Neural cell (in vitro differentiated cells): ENCODE data around the gene CLCN1. TPM values are rescaled to one million over a fixed set of nuclear protein-coding genes. Genes with fewer than 3 reads are reported as not detected.

Source experiments
- H2AFZ ChIP-seq: fragments of 200-600, 300-800 bp; sonication (generic), shearing (Covaris generic); 2 replicates; pipeline ENCODE4 v1.6.0; 2014; ENCODE audit warnings: low read depth, mild to moderate bottlenecking, antibody characterized with exemption, low read length, moderate library complexity
- H3F3A ChIP-seq: fragments of 200-600 bp; shearing (Covaris generic); 2 replicates; pipeline ENCODE4 v1.6.1; 2016; ENCODE audit warnings: mild to moderate bottlenecking, moderate library complexity, mixed read lengths, antibody characterized with exemption, low read length; ENCODE audit not compliant: insufficient read depth, poor library complexity, severe bottlenecking
- H3K27ac ChIP-seq: fragments of 200-600, 300-800 bp; sonication (generic), shearing (Covaris generic); 2 replicates; pipeline ENCODE4 v1.5.1; 2014; ENCODE audit warnings: mild to moderate bottlenecking, low read length, moderate library complexity
- H3K27me3 ChIP-seq: fragments of 300-800, 200-600 bp; sonication (generic), shearing (Covaris generic); 2 replicates; pipeline ENCODE4 v1.6.0; 2014; ENCODE audit warnings: mild to moderate bottlenecking, low read depth, low read length, moderate library complexity; ENCODE audit not compliant: insufficient read depth
- H3K36me3 ChIP-seq: fragments of 300-800, 200-600 bp; sonication (generic), shearing (Covaris generic); 2 replicates; pipeline ENCODE4 v1.5.1; 2014; ENCODE audit warnings: mild to moderate bottlenecking, antibody characterized with exemption, low read length, moderate library complexity; ENCODE audit not compliant: insufficient read depth
- H3K4me2 ChIP-seq: fragments of 300-800, 200-600 bp; sonication (generic), shearing (Covaris generic); 2 replicates; pipeline ENCODE4 v1.6.0; 2014; ENCODE audit warnings: mild to moderate bottlenecking, low read length
- H3K4me3 ChIP-seq: fragments of 300-800, 200-600 bp; sonication (generic), shearing (Covaris generic); 2 replicates; pipeline ENCODE4 v1.5.1; 2014; ENCODE audit warnings: mild to moderate bottlenecking, low read length, moderate library complexity
- H3K79me2 ChIP-seq: fragments of 200-600 bp; shearing (Covaris generic); replicated peaks from 2 replicates; pipeline ENCODE4 v1.6.0; 2014; ENCODE audit warnings: mild to moderate bottlenecking, low read length, moderate library complexity; ENCODE audit not compliant: insufficient read depth
- H3K9ac ChIP-seq: fragments of 300-800, 200-600 bp; sonication (generic), shearing (Covaris generic); 2 replicates; pipeline ENCODE4 v1.6.1; 2016; ENCODE audit warnings: mild to moderate bottlenecking, low read length, mixed read lengths
- H3K9me2 ChIP-seq: fragments of 200-600 bp; shearing (Covaris generic); 2 replicates; pipeline ENCODE4 v1.6.1; 2016; ENCODE audit warnings: mild to moderate bottlenecking, low read length, mixed read lengths; ENCODE audit not compliant: insufficient read depth
- H3K9me3 ChIP-seq: fragments of 200-600, 300-800 bp; sonication (generic), shearing (Covaris generic); 2 replicates; pipeline ENCODE4 v1.6.1; 2016; ENCODE audit warnings: mild to moderate bottlenecking, mixed run types, low read length, moderate library complexity, mixed read lengths
- H4K20me1 ChIP-seq: fragments of 200-600 bp; shearing (Covaris generic); 2 replicates; pipeline ENCODE4 v1.6.1; 2016; ENCODE audit warnings: mild to moderate bottlenecking, mixed run types; ENCODE audit not compliant: insufficient read depth
- EP300 ChIP-seq: fragments of 450-650 bp; conservative IDR thresholded peaks from 2 replicates; pipeline ENCODE4 v1.6.1; 2014; ENCODE audit warnings: antibody characterized with exemption, mild to moderate bottlenecking, moderate library complexity; ENCODE audit not compliant: poor library complexity, severe bottlenecking
- EZH2 ChIP-seq: fragments of 200-600, 300-800 bp; shearing (Covaris generic), sonication (generic); IDR thresholded peaks from 2 replicates; pipeline ENCODE4 v1.6.1; 2014; ENCODE audit warnings: antibody characterized with exemption, low read length, borderline replicate concordance, mild to moderate bottlenecking; ENCODE audit not compliant: insufficient read depth, poor library complexity, severe bottlenecking
- MXI1 ChIP-seq: fragments of 450-650 bp; conservative IDR thresholded peaks from 2 replicates; pipeline ENCODE4 v1.6.1; 2014; ENCODE audit warnings: antibody characterized with exemption, mild to moderate bottlenecking; ENCODE audit not compliant: poor library complexity, severe bottlenecking
- POLR2AphosphoS5 ChIP-seq: IDR thresholded peaks from 2 replicates; pipeline ENCODE4 v1.6.1; 2012
- RAD21 ChIP-seq: fragments of 450-650 bp; conservative IDR thresholded peaks from 2 replicates; pipeline ENCODE4 v1.6.1; 2014; ENCODE audit warnings: antibody characterized with exemption, mild to moderate bottlenecking, moderate library complexity
- SMC3 ChIP-seq: fragments of 450-650 bp; conservative IDR thresholded peaks from 2 replicates; pipeline ENCODE4 v1.6.1; 2014; ENCODE audit warnings: antibody characterized with exemption, mild to moderate bottlenecking, moderate library complexity; ENCODE audit not compliant: poor library complexity
- TAF1 ChIP-seq: IDR thresholded peaks from 2 replicates; pipeline ENCODE4 v1.6.1; 2012; ENCODE audit warnings: low read depth
- polyA plus RNA-seq: library from polyadenylated mRNA; depleted of rRNA; stranded (reverse); fragments of >200 nt; gene quantifications from 2 replicates; pipeline ENCODE4 v1.2.3, GENCODE V29; 2014
- TF ChIP-seq, protein P1 (sequence below): fragments of 450-650 bp; IDR thresholded peaks from 2 replicates; pipeline ENCODE4 v1.5.1; 2014; ENCODE audit warnings: antibody characterized with exemption, mild to moderate bottlenecking, moderate library complexity; ENCODE audit not compliant: poor library complexity, severe bottlenecking
- TF ChIP-seq, protein P2 (sequence below): IDR thresholded peaks from 2 replicates; pipeline ENCODE4 v1.6.1; 2012; ENCODE audit warnings: borderline replicate concordance

Gene CLCN1
- polyA plus RNA-seq, 1 donor from 2014 or later: not detected

DNA sequence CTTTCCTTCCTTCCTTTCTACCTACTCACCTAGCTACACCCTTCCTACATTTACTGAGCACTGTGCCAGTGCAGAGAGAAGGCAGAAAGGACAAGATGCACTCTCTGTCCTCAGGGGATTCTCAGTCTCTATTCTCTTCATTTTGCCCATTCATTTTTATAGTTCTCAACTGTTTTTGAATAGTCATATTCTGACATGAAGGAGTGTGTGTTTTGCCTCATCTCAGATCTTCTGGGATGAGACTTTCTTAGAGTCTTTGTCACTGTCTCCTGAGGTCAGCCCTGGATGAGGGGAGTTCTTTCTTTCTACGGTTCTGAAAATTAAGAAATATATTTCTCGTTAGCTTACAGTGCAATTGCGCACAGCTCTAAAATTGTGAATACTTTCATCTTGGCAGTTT, 21.3 kb downstream of the CLCN1 start:
- no peak overlapping the region for H3K9ac ChIP-seq
- no peak overlapping the region for H3K27ac ChIP-seq
- H3K4me2 ChIP-seq: no peak overlapping the region
- no peak overlapping the region for H3K4me3 ChIP-seq
- H3K36me3 ChIP-seq: no peaks in the 10 kb centered on the region
- no peaks in the 10 kb centered on the region for H4K20me1 ChIP-seq
- no peak for TF ChIP-seq SMC3
- no peak for TF ChIP-seq MXI1
- no peak for TF ChIP-seq EZH2
- TF ChIP-seq RAD21: no peak
- no peak for TF ChIP-seq TAF1
- no peak for TF ChIP-seq EP300
- TF ChIP-seq, protein P1, sequence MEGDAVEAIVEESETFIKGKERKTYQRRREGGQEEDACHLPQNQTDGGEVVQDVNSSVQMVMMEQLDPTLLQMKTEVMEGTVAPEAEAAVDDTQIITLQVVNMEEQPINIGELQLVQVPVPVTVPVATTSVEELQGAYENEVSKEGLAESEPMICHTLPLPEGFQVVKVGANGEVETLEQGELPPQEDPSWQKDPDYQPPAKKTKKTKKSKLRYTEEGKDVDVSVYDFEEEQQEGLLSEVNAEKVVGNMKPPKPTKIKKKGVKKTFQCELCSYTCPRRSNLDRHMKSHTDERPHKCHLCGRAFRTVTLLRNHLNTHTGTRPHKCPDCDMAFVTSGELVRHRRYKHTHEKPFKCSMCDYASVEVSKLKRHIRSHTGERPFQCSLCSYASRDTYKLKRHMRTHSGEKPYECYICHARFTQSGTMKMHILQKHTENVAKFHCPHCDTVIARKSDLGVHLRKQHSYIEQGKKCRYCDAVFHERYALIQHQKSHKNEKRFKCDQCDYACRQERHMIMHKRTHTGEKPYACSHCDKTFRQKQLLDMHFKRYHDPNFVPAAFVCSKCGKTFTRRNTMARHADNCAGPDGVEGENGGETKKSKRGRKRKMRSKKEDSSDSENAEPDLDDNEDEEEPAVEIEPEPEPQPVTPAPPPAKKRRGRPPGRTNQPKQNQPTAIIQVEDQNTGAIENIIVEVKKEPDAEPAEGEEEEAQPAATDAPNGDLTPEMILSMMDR: no peak
- TF ChIP-seq, protein P2, sequence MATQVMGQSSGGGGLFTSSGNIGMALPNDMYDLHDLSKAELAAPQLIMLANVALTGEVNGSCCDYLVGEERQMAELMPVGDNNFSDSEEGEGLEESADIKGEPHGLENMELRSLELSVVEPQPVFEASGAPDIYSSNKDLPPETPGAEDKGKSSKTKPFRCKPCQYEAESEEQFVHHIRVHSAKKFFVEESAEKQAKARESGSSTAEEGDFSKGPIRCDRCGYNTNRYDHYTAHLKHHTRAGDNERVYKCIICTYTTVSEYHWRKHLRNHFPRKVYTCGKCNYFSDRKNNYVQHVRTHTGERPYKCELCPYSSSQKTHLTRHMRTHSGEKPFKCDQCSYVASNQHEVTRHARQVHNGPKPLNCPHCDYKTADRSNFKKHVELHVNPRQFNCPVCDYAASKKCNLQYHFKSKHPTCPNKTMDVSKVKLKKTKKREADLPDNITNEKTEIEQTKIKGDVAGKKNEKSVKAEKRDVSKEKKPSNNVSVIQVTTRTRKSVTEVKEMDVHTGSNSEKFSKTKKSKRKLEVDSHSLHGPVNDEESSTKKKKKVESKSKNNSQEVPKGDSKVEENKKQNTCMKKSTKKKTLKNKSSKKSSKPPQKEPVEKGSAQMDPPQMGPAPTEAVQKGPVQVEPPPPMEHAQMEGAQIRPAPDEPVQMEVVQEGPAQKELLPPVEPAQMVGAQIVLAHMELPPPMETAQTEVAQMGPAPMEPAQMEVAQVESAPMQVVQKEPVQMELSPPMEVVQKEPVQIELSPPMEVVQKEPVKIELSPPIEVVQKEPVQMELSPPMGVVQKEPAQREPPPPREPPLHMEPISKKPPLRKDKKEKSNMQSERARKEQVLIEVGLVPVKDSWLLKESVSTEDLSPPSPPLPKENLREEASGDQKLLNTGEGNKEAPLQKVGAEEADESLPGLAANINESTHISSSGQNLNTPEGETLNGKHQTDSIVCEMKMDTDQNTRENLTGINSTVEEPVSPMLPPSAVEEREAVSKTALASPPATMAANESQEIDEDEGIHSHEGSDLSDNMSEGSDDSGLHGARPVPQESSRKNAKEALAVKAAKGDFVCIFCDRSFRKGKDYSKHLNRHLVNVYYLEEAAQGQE: no peak
- TF ChIP-seq POLR2AphosphoS5: no peak
- H3K27me3 ChIP-seq: no peaks in the 10 kb centered on the region
- no peaks in the 10 kb centered on the region for H3K9me2 ChIP-seq
- no peaks in the 10 kb centered on the region for H3K9me3 ChIP-seq
- H3F3A ChIP-seq: no peaks in the 10 kb centered on the region
- H2AFZ ChIP-seq: no peak overlapping the region
- H3K79me2 ChIP-seq: no peaks in the 10 kb centered on the region

DNA sequence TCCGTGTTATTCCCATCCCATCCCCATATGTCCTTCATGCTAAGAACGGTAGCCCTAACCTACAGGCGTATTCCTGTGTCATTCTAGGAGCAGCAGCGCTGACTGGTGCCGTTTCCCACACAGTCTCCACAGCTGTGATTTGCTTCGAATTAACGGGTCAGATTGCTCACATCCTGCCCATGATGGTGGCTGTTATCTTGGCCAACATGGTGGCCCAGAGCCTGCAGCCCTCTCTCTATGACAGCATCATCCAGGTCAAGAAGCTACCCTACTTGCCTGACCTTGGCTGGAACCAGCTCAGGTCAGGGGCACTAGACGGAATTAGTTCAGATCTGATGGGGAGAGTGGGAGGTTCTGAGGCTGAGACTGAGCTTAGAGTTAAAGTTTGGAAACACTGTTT, 25.9 kb downstream of the CLCN1 start:
- TF ChIP-seq POLR2AphosphoS5: no peak
- no peak for TF ChIP-seq EZH2
- no peak for TF ChIP-seq SMC3

DNA sequence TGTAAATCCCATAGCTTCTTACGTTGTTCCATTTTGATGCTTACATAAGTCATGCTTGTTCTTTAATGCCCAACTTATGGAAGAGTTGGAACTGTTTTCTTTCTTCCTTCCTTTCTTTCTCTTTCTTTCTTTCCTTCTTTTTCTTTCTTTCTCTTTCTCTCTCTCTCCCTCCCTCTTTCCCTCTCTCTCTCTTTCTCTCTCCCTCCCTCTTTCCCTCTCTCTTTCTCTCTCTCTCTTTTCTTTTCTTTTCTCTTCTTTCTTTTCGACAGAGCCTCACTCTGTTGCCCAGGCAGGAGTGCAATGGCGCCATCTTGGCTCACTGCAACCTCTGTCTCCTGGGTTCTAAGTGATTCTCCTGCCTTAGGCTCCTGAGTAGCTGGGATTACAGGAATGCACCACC, 27.7 kb downstream of the CLCN1 start:
- H3K9ac ChIP-seq: no peak overlapping the region
- H2AFZ ChIP-seq: no peak overlapping the region
- TF ChIP-seq, protein P1: no peak
- no peak for TF ChIP-seq SMC3
- no peak for TF ChIP-seq EZH2
- TF ChIP-seq, protein P2: no peak
- TF ChIP-seq EP300: no peak
- no peak for TF ChIP-seq TAF1
- TF ChIP-seq RAD21: no peak
- TF ChIP-seq MXI1: no peak
- TF ChIP-seq POLR2AphosphoS5: no peak
- no peaks in the 10 kb centered on the region for H3F3A ChIP-seq
- H3K4me2 ChIP-seq: no peak overlapping the region
- H3K27me3 ChIP-seq: peaks cover 6% of the 10 kb centered on the region
- H3K27ac ChIP-seq: no peak overlapping the region
- H4K20me1 ChIP-seq: no peaks in the 10 kb centered on the region
- H3K79me2 ChIP-seq: no peaks in the 10 kb centered on the region
- no peaks in the 10 kb centered on the region for H3K36me3 ChIP-seq
- no peaks in the 10 kb centered on the region for H3K9me3 ChIP-seq
- H3K4me3 ChIP-seq: no peak overlapping the region
- no peaks in the 10 kb centered on the region for H3K9me2 ChIP-seq

More for the DNA sequence above, 25.9 kb downstream of the CLCN1 start:
- Histone ChIP-seq H3K27ac (no peak overlapping the region), H4K20me1 (no peaks in the 10 kb centered on the region), H2AFZ (no peak overlapping the region), H3K9me2 (no peaks in the 10 kb centered on the region), H3F3A (no peaks in the 10 kb centered on the region), H3K36me3 (no peaks in the 10 kb centered on the region), H3K4me3 (no peak overlapping the region), H3K9me3 (no peaks in the 10 kb centered on the region), H3K4me2 (no peak overlapping the region), H3K79me2 (no peaks in the 10 kb centered on the region), H3K9ac (no peak overlapping the region), H3K27me3 (peaks cover 6% of the 10 kb centered on the region)
